ENCODE results near the gene ERBB4. TPM values are rescaled to one million over a fixed set of nuclear protein-coding genes. Genes with fewer than 3 reads are reported as not detected.

Gene ERBB4
- total RNA-seq, 2 donors from 2014 or later = not detected

DNA sequence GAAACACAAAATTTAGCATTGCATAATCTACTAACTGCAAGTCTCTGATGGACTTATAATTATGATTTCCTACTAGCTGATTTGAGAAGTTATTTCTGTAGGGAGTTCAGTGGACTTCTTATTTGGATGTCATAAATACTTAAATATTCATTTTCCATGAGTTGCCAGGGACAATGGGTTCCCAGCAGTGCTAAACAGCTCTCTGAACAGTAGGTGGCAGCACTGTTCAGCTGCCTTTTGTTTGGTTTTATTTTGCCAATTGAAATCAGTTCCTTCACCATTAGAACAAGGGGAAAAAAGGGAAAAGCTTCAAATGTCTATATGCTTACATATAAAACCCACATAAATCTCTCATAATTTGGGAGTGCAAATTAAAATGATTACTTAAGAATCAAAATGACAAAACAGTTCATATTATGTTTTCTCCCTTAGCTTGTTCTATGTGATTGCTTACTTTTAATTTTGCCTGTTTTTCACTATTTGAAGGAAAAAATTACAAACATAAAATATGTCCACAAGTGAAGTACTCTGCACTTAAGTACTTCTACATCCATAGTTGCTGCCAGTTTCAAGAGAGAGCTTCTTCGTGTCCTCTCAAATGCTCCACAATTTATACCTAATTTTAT, 1083.3 kb downstream of the ERBB4 start:
- Mint-ChIP-seq H3K4me3 (no peak overlapping the region), H3K36me3 (no peaks in the 10 kb centered on the region), H3K4me1 (ENCODE audit: low read depth in 2 of 2) (no peaks in the 10 kb centered on the region), H3K27me3 (no peaks in the 10 kb centered on the region), H3K27ac (no peak overlapping the region), H3K9me3 (peaks cover 4% of the 10 kb centered on the region)
- ATAC-seq (no peak), DNase-seq (ENCODE audit: low spot score) (no peak)

DNA sequence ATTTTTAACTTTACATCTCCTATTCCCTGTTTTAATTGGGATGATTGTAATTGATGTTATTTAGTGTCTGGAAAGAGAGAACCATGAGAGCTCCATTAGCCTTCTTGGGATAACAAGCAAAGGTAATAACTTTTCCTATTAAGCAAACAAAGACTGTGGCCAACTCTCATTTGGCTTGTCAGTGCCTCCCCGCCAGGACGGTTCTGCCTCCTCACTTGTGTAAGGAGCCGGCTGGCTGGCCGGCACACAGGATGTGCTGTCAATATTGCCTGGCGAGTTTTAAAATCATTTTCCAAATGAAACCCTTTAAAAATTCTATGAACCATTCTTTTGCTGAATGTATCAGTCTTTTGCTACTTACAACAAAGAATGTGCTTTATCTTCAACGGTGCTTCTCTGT, 1083.9 kb downstream of the ERBB4 start:
- ATAC-seq = no peak
- no peak for DNase-seq (ENCODE audit: low spot score)
- no peak overlapping the region for H3K4me3 Mint-ChIP-seq
- H3K36me3 Mint-ChIP-seq = no peaks in the 10 kb centered on the region
- no peaks in the 10 kb centered on the region for H3K27me3 Mint-ChIP-seq
- no peak overlapping the region for H3K27ac Mint-ChIP-seq
- H3K4me1 Mint-ChIP-seq (ENCODE audit: low read depth in 2 of 2) = no peaks in the 10 kb centered on the region
- peaks cover 4% of the 10 kb centered on the region for H3K9me3 Mint-ChIP-seq

- no peaks in the 10 kb centered on the region for H3K36me3 Mint-ChIP-seq
- no peaks in the 10 kb centered on the region for H3K27me3 Mint-ChIP-seq
- no peak overlapping the region for H3K27ac Mint-ChIP-seq
- H3K9me3 Mint-ChIP-seq = no peaks in the 10 kb centered on the region
- no peak overlapping the region for H3K4me3 Mint-ChIP-seq
- H3K4me1 Mint-ChIP-seq (ENCODE audit: low read depth in 2 of 2) = no peaks in the 10 kb centered on the region
- DNase-seq (ENCODE audit: low spot score) (no peak), ATAC-seq (no peak)
These were observed 1085.2 kb downstream of the ERBB4 start for GRCh38 chr2:211453311-211453887.

DNA sequence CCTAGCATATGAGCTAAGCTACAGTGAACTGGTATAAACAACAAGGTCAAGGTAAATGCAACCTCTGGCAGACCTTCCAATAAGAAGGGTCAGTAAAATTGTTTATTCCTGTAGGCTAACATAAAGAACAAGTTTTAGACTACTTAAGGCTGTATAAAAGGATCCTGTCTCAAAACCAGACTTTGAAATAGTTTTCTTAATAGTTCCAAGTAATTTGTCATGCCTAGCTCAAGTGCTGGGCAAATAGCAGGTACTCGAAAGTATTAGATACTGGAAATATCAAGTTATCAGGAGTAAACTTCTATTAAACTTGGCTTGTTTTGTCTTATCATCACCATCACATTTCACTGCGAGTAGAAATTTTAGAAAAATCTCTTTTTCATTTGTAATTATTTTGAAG, 1087.0 kb downstream of the ERBB4 start:
- H3K27me3 Mint-ChIP-seq = no peaks in the 10 kb centered on the region
- H3K4me3 Mint-ChIP-seq = no peak overlapping the region
- H3K9me3 Mint-ChIP-seq = no peaks in the 10 kb centered on the region
- DNase-seq (ENCODE audit: low spot score) (no peak), ATAC-seq (no peak)
- no peaks in the 10 kb centered on the region for H3K36me3 Mint-ChIP-seq
- no peak overlapping the region for H3K27ac Mint-ChIP-seq
- H3K4me1 Mint-ChIP-seq (ENCODE audit: low read depth in 2 of 2) = no peaks in the 10 kb centered on the region

GRCh38 chr2:211449819-211450218, 1088.8 kb downstream of the ERBB4 start:
- H3K4me1 Mint-ChIP-seq (ENCODE audit: low read depth in 2 of 2) = no peaks in the 10 kb centered on the region
- ATAC-seq (no peak), DNase-seq (ENCODE audit: low spot score) (no peak)
- no peak overlapping the region for H3K4me3 Mint-ChIP-seq
- no peaks in the 10 kb centered on the region for H3K36me3 Mint-ChIP-seq
- H3K27me3 Mint-ChIP-seq = no peaks in the 10 kb centered on the region
- no peak overlapping the region for H3K27ac Mint-ChIP-seq
- H3K9me3 Mint-ChIP-seq = peaks cover 8% of the 10 kb centered on the region

- no peak for DNase-seq (ENCODE audit: low spot score)
- Mint-ChIP-seq H3K27ac (no peak overlapping the region), H3K4me3 (no peak overlapping the region), H3K9me3 (peaks cover 8% of the 10 kb centered on the region), H3K27me3 (no peaks in the 10 kb centered on the region), H3K4me1 (ENCODE audit: low read depth in 2 of 2) (no peaks in the 10 kb centered on the region), H3K36me3 (no peaks in the 10 kb centered on the region)
- no peak for ATAC-seq
These were observed 1091.1 kb downstream of the ERBB4 start for GRCh38 chr2:211447548-211447947.

DNA sequence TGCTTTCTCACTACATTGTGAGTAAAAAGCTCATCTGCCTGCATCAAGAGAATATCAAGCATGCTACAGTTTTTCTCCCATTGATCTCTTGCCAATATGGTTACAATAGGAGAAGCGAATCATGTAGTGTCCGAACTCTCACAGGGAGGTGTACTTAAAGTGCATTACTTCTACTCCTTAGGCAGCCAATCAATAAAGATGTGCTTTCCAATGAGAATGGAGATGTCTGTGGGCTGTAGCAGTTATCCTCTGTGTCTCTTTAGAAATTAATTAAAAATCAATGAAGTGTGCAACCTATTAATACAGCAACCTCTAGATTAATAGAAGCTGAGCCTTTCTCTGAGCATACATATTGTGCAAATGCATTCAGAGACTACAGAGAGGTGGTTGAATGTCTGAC, 1098.5 kb downstream of the ERBB4 start:
- Mint-ChIP-seq H3K27ac (no peak overlapping the region), H3K9me3 (peaks cover under 1% of the 10 kb centered on the region), H3K4me1 (ENCODE audit: low read depth in 2 of 2) (no peaks in the 10 kb centered on the region), H3K36me3 (no peaks in the 10 kb centered on the region), H3K27me3 (no peaks in the 10 kb centered on the region), H3K4me3 (no peak overlapping the region)
- ATAC-seq (no peak), DNase-seq (ENCODE audit: low spot score) (no peak)

GRCh38 chr2:211439011-211439410, 1099.6 kb downstream of the ERBB4 start:
- Mint-ChIP-seq H3K9me3 (no peaks in the 10 kb centered on the region), H3K27ac (no peak overlapping the region), H3K4me3 (no peak overlapping the region), H3K4me1 (ENCODE audit: low read depth in 2 of 2) (no peaks in the 10 kb centered on the region), H3K36me3 (no peaks in the 10 kb centered on the region), H3K27me3 (no peaks in the 10 kb centered on the region)
- ATAC-seq = no peak
- no peak for DNase-seq (ENCODE audit: low spot score)

- H3K4me3 Mint-ChIP-seq = no peak overlapping the region
- H3K36me3 Mint-ChIP-seq = no peaks in the 10 kb centered on the region
- ATAC-seq = no peak
- no peak for DNase-seq (ENCODE audit: low spot score)
- H3K9me3 Mint-ChIP-seq = no peaks in the 10 kb centered on the region
- H3K27ac Mint-ChIP-seq = no peak overlapping the region
- H3K27me3 Mint-ChIP-seq = no peaks in the 10 kb centered on the region
- no peaks in the 10 kb centered on the region for H3K4me1 Mint-ChIP-seq (ENCODE audit: low read depth in 2 of 2)
These were observed 1101.2 kb downstream of the ERBB4 start for GRCh38 chr2:211437396-211437795.

GRCh38 chr2:211436182-211436581, 1102.4 kb downstream of the ERBB4 start:
- H3K27me3 Mint-ChIP-seq = no peaks in the 10 kb centered on the region
- no peak for ATAC-seq
- no peaks in the 10 kb centered on the region for H3K9me3 Mint-ChIP-seq
- no peak overlapping the region for H3K27ac Mint-ChIP-seq
- H3K4me3 Mint-ChIP-seq = no peak overlapping the region
- H3K36me3 Mint-ChIP-seq = no peaks in the 10 kb centered on the region
- H3K4me1 Mint-ChIP-seq (ENCODE audit: low read depth in 2 of 2) = no peaks in the 10 kb centered on the region
- no peak for DNase-seq (ENCODE audit: low spot score)

DNA sequence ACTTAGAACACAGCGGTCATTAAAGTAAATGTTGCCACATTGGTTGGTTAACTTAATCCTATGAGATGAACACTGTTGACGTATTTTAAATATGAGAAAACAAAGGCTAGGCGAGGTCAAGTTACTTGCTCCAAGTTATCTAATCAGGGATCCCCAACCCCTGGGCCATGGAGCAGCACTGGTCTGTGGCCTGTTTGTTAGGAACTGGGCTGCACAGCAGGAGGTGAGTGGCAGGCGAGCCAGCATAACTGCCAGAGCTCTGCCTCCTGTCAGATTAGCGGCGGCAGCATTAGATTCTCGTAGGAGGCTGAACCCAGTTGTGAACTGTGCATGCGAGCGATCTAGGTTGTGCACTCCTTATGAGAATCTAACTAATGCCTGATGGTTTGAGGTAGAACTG, 1103.3 kb downstream of the ERBB4 start:
- no peaks in the 10 kb centered on the region for H3K9me3 Mint-ChIP-seq
- no peaks in the 10 kb centered on the region for H3K27me3 Mint-ChIP-seq
- H3K4me1 Mint-ChIP-seq (ENCODE audit: low read depth in 2 of 2) = no peaks in the 10 kb centered on the region
- DNase-seq (ENCODE audit: low spot score) (no peak), ATAC-seq (no peak)
- no peak overlapping the region for H3K27ac Mint-ChIP-seq
- no peaks in the 10 kb centered on the region for H3K36me3 Mint-ChIP-seq
- H3K4me3 Mint-ChIP-seq = no peak overlapping the region

DNA sequence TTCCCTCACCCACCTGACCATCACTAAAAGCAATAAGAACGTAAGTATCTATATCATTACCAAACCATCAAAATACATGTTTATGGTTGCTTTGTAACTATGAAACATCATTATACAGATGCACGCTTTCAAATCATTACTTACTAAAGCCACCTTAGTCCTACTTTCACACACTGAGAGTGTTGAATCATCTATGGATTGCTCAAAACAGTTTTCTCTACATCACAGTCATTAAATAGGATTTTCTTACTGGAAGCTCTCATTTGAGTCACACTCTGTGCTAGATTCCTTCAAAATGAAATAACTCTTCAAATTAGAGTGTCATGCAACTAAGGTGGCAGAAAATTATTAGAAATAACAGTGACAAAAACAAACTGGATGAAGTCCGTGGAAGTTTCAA, 1103.8 kb downstream of the ERBB4 start:
- H3K36me3 Mint-ChIP-seq = no peaks in the 10 kb centered on the region
- no peak overlapping the region for H3K4me3 Mint-ChIP-seq
- ATAC-seq = no peak
- no peaks in the 10 kb centered on the region for H3K9me3 Mint-ChIP-seq
- H3K27ac Mint-ChIP-seq = no peak overlapping the region
- H3K4me1 Mint-ChIP-seq (ENCODE audit: low read depth in 2 of 2) = no peaks in the 10 kb centered on the region
- no peak for DNase-seq (ENCODE audit: low spot score)
- no peaks in the 10 kb centered on the region for H3K27me3 Mint-ChIP-seq

GRCh38 chr2:211429256-211429920, 1109.2 kb downstream of the ERBB4 start:
- no peaks in the 10 kb centered on the region for H3K27me3 Mint-ChIP-seq
- H3K36me3 Mint-ChIP-seq = no peaks in the 10 kb centered on the region
- no peak overlapping the region for H3K4me3 Mint-ChIP-seq
- no peaks in the 10 kb centered on the region for H3K4me1 Mint-ChIP-seq (ENCODE audit: low read depth in 2 of 2)
- ATAC-seq (no peak), DNase-seq (ENCODE audit: low spot score) (no peak)
- H3K27ac Mint-ChIP-seq = no peak overlapping the region
- no peaks in the 10 kb centered on the region for H3K9me3 Mint-ChIP-seq

DNA sequence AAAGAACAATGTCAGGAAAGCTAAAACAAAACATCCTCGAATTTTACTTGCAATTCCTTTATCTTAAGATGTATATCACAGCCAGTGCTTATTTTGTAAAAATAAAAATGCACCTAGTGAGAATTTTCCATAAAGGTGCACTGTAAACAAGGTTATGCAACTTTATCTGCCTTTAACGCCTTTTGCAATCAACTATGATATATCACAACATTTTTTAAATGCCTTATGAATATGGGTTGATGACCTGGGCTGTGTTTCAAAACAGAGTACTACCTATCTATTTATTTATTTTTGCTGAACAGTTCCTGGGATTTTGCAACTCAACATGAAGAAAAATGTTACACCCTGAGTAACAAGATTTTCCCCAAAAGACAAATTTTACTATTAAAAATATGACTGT, 1112.4 kb downstream of the ERBB4 start:
- Mint-ChIP-seq H3K9me3 (no peaks in the 10 kb centered on the region), H3K4me1 (ENCODE audit: low read depth in 2 of 2) (no peaks in the 10 kb centered on the region), H3K27me3 (no peaks in the 10 kb centered on the region), H3K4me3 (no peak overlapping the region), H3K36me3 (no peaks in the 10 kb centered on the region), H3K27ac (no peak overlapping the region)
- DNase-seq (ENCODE audit: low spot score) (no peak), ATAC-seq (no peak)
